Uterus (tissue), 2 donors: ENCODE results near the gene SEMA6B.

Source experiments
- POLR2A ChIP-seq, 2 donors: fragments of 450-650 bp; IDR thresholded peaks; one replicate each; pipeline ENCODE4 v1.6.1; 2016; ENCODE audit warnings: antibody characterized with exemption in 2 of 2, mild to moderate bottlenecking in 1 of 2, moderate library complexity in 1 of 2
- TF ChIP-seq, protein P1 (sequence below), 4 experiments: fragments of 200-600 bp in 2 of 4; fragments of 450-650 bp in 2 of 4; sonication (generic) in 2 of 4; IDR thresholded peaks; one replicate each; pipeline ENCODE4 v1.5.1; 2016 to 2019; ENCODE audit warnings: antibody characterized with exemption in 4 of 4, mild to moderate bottlenecking in 2 of 4, moderate library complexity in 1 of 4

DNA sequence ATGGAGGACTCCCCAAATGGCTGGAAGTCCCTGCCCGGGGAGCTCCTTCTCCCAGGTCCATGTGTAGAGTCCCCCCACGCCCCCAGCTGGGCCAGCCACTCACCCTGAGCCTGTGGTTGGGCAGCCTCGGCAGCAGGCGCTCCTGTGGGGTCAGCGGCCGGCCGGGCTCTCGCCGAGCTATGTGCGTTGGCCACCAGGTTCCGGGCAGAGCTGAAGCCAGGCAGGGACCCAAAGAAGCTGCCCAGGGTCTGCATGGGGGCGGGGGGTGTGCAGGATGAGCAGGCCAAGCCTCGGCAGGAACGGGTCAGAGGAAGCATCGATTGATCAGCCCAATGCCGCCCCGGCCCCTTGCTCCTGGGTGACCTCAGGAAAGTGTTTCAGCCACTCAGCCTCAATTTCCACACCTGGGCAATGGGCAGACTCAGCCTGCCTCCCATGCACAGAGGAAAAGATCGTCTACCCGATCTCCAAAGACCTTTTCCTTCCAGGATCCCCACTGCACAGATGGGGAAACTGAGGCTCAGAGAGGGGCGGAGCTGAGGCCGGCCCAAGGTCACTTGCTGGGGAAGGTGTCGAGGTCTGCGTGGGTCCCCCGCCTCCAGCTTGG, 41.9 kb downstream of the SEMA6B start:
- TF ChIP-seq, protein P1, sequence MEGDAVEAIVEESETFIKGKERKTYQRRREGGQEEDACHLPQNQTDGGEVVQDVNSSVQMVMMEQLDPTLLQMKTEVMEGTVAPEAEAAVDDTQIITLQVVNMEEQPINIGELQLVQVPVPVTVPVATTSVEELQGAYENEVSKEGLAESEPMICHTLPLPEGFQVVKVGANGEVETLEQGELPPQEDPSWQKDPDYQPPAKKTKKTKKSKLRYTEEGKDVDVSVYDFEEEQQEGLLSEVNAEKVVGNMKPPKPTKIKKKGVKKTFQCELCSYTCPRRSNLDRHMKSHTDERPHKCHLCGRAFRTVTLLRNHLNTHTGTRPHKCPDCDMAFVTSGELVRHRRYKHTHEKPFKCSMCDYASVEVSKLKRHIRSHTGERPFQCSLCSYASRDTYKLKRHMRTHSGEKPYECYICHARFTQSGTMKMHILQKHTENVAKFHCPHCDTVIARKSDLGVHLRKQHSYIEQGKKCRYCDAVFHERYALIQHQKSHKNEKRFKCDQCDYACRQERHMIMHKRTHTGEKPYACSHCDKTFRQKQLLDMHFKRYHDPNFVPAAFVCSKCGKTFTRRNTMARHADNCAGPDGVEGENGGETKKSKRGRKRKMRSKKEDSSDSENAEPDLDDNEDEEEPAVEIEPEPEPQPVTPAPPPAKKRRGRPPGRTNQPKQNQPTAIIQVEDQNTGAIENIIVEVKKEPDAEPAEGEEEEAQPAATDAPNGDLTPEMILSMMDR (IDR thresholded peaks at IDR 0.05) = no peak
- TF ChIP-seq POLR2A (IDR thresholded peaks at IDR 0.05) = no peak
